Renal cortical epithelial cell (primary cell): Measurements from ENCODE around the gene THRB. TPM values are rescaled to one million over a fixed set of nuclear protein-coding genes. Genes with fewer than 3 reads are reported as not detected.
A peak's percentile ranks its signal among the peaks of the same experiment; 100 is the strongest.
"Not testable (repeated sequence)": the region's sequence is repeated elsewhere in the genome, so short reads cannot be mapped to it uniquely, and the experiment has no call there.

ENCODE experiments used
- DNase-seq: peaks from one replicate; pipeline ENCODE4 v3.0.0-alpha.2; 2011; ENCODE audit warnings: low read depth
- total RNA-seq: library from RNA; depleted of rRNA; stranded (reverse); fragments of >200 nt; gene quantifications from 2 replicates; pipeline ENCODE4 v1.2.3, GENCODE V29; 2014

The THRB gene
- total RNA-seq, 1 donor from 2014 or later = 46.1 TPM

GRCh38 chr3:24407980-24408680 is 86.5 kb downstream of the THRB start:
- no peak for DNase-seq

- no peak for DNase-seq
These were observed 87.8 kb downstream of the THRB start for GRCh38 chr3:24406900-24407299.

GRCh38 chr3:24405057-24405456 is 89.6 kb downstream of the THRB start:
- DNase-seq = no peak

GRCh38 chr3:24401811-24402185 is 92.9 kb downstream of the THRB start:
- no peak for DNase-seq

GRCh38 chr3:24401090-24401810 is 93.4 kb downstream of the THRB start:
- DNase-seq = peak; percentile 58

GRCh38 chr3:24400450-24400849 is 94.2 kb downstream of the THRB start:
- no peak for DNase-seq

GRCh38 chr3:24400015-24400414 is 94.6 kb downstream of the THRB start:
- no peak for DNase-seq

GRCh38 chr3:24399614-24400013 is 95.0 kb downstream of the THRB start:
- DNase-seq = no peak

GRCh38 chr3:24398712-24399111 is 95.9 kb downstream of the THRB start:
- not testable (repeated sequence) for DNase-seq

GRCh38 chr3:24396338-24396737 is 98.3 kb downstream of the THRB start:
- DNase-seq = no peak

- DNase-seq = no peak
These were observed 99.9 kb downstream of the THRB start for GRCh38 chr3:24394754-24395153.

- DNase-seq = no peak
These were observed 101.3 kb downstream of the THRB start for GRCh38 chr3:24393316-24393715.

- no peak for DNase-seq
These were observed 104.2 kb downstream of the THRB start for GRCh38 chr3:24390169-24391130.

GRCh38 chr3:24389108-24390090 is 105.3 kb downstream of the THRB start:
- peak; percentile 76 for DNase-seq

- DNase-seq = no peak
These were observed 106.0 kb downstream of the THRB start for GRCh38 chr3:24388611-24389010.

GRCh38 chr3:24388159-24388558 is 106.5 kb downstream of the THRB start:
- DNase-seq = no peak

- DNase-seq = no peak
These were observed 107.2 kb downstream of the THRB start for GRCh38 chr3:24387493-24387892.

GRCh38 chr3:24387000-24387399 is 107.7 kb downstream of the THRB start:
- DNase-seq = no peak

- DNase-seq = no peak
These were observed 108.2 kb downstream of the THRB start for GRCh38 chr3:24386458-24386857.

- DNase-seq = no peak
These were observed 109.5 kb downstream of the THRB start for GRCh38 chr3:24385012-24385615.

GRCh38 chr3:24382647-24383046 is 112.0 kb downstream of the THRB start:
- no peak for DNase-seq
